HG02642 (cell line): ENCODE results near the gene COPRS.
"Not testable (repeated sequence)": the region's sequence is repeated elsewhere in the genome, so short reads cannot be mapped to it uniquely, and the experiment has no call there.

Experiments
- ATAC-seq: cut with Tn5 transposase; IDR thresholded peaks from one replicate; pipeline ENCODE4 v1.9.1; 2021; ENCODE audit warnings: mild to moderate bottlenecking; ENCODE audit not compliant: unreplicated experiment, poor library complexity

COPRS gene

GRCh38 chr17:31815212-31815730, 43.8 kb downstream of the COPRS start:
- ATAC-seq = no peak

GRCh38 chr17:31811101-31811500, 47.9 kb downstream of the COPRS start:
- no peak for ATAC-seq

GRCh38 chr17:31809876-31810275, 49.2 kb downstream of the COPRS start:
- ATAC-seq = not testable (repeated sequence)

GRCh38 chr17:31808521-31809050, 50.5 kb downstream of the COPRS start:
- ATAC-seq = no peak

- no peak for ATAC-seq
Observed at GRCh38 chr17:31807846-31808245, 51.2 kb downstream of the COPRS start.

GRCh38 chr17:31806921-31807320, 52.1 kb downstream of the COPRS start:
- no peak for ATAC-seq

- no peak for ATAC-seq
Observed at GRCh38 chr17:31803494-31804213, 55.4 kb downstream of the COPRS start.

GRCh38 chr17:31802502-31802901, 56.5 kb downstream of the COPRS start:
- no peak for ATAC-seq
